Neuronal stem cell (in vitro differentiated cells): ENCODE data around the gene PRSS21.

Source experiments
- DNase-seq: peaks from one replicate; pipeline ENCODE4 v3.0.0-alpha.2; 2013; ENCODE audit warnings: low spot score
- H2AFZ ChIP-seq: one replicate; pipeline ENCODE4 v1.6.1; 2013; ENCODE audit warnings: mild to moderate bottlenecking, low read length, inconsistent platforms
- H2AK5ac ChIP-seq: 2 replicates; pipeline ENCODE4 v1.6.1; 2013; ENCODE audit warnings: low read depth, mild to moderate bottlenecking, inconsistent platforms, low read length, moderate library complexity, mixed read lengths
- H2BK120ac ChIP-seq: 2 replicates; pipeline ENCODE4 v1.6.1; 2013; ENCODE audit warnings: low read depth, mild to moderate bottlenecking, inconsistent platforms, low read length, moderate library complexity, mixed read lengths
- H2BK12ac ChIP-seq: one replicate; pipeline ENCODE4 v1.6.1; 2013; ENCODE audit warnings: low read length, inconsistent platforms
- H2BK15ac ChIP-seq: 2 replicates; pipeline ENCODE4 v1.6.1; 2013; ENCODE audit warnings: mild to moderate bottlenecking, low read length, inconsistent platforms, mixed read lengths
- H2BK5ac ChIP-seq: one replicate; pipeline ENCODE4 v1.6.1; 2013; ENCODE audit warnings: inconsistent platforms, mild to moderate bottlenecking, low read length, moderate library complexity
- H3K14ac ChIP-seq: one replicate; pipeline ENCODE4 v1.6.1; 2013; ENCODE audit warnings: low read length, inconsistent platforms
- H3K18ac ChIP-seq: 2 replicates; pipeline ENCODE4 v1.6.1; 2013; ENCODE audit warnings: low read length, inconsistent platforms
- H3K23ac ChIP-seq: 2 replicates; pipeline ENCODE4 v1.6.1; 2013; ENCODE audit warnings: low read depth, mild to moderate bottlenecking, mixed read lengths, low read length, inconsistent platforms; ENCODE audit not compliant: poor library complexity
- H3K27ac ChIP-seq: replicated peaks from 3 replicates; pipeline ENCODE4 v1.5.1; 2013; ENCODE audit warnings: low read length, inconsistent platforms
- H3K27me3 ChIP-seq, 3 experiments: 2 replicates each; pipeline ENCODE4 v1.6.1; 2013; ENCODE audit warnings: low read length in 3 of 3, mild to moderate bottlenecking in 2 of 3, inconsistent platforms in 1 of 3, low read depth in 1 of 3, mixed read lengths in 1 of 3, moderate library complexity in 1 of 3; ENCODE audit not compliant: control insufficient read depth in 3 of 3, insufficient read depth in 3 of 3
- H3K36me3 ChIP-seq, 2 donors: replicated peaks in 1 of 2; 2 replicates each; pipeline ENCODE4 v1.6.1; 2013; ENCODE audit warnings: low read length in 2 of 2; ENCODE audit not compliant: control insufficient read depth in 2 of 2, insufficient read depth in 2 of 2
- H3K4ac ChIP-seq: 2 replicates; pipeline ENCODE4 v1.6.1; 2013; ENCODE audit warnings: inconsistent platforms, mild to moderate bottlenecking, low read length, moderate library complexity
- H3K4me1 ChIP-seq, 2 donors: 1 replicate in 1 of 2; 2 replicates in 1 of 2; pipeline ENCODE4 v1.6.1; 2013; ENCODE audit warnings: low read length in 2 of 2, low read depth in 1 of 2; ENCODE audit not compliant: control insufficient read depth in 2 of 2, insufficient read depth in 1 of 2
- H3K4me2 ChIP-seq: one replicate; pipeline ENCODE4 v1.6.1; 2013; ENCODE audit warnings: mild to moderate bottlenecking, low read length, inconsistent platforms; ENCODE audit not compliant: insufficient read depth, poor library complexity, severe bottlenecking
- H3K4me3 ChIP-seq, 2 donors: 2 replicates each; pipeline ENCODE4 v1.5.1; 2013; ENCODE audit warnings: low read length in 2 of 2, mild to moderate bottlenecking in 2 of 2, inconsistent platforms in 1 of 2, moderate library complexity in 1 of 2
- H3K79me1 ChIP-seq: one replicate; pipeline ENCODE4 v1.6.1; 2013; ENCODE audit warnings: low read depth, mild to moderate bottlenecking, inconsistent platforms, low read length, moderate library complexity
- H3K9ac ChIP-seq: one replicate; pipeline ENCODE4 v1.6.1; 2013; ENCODE audit warnings: mild to moderate bottlenecking, low read depth, low read length, inconsistent platforms; ENCODE audit not compliant: poor library complexity
- H3K9me3 ChIP-seq, 2 donors: replicated peaks in 1 of 2; 2 replicates each; pipeline versions ENCODE3 to v1.6.1; 2013; ENCODE audit warnings: low read length in 2 of 2, mild to moderate bottlenecking in 2 of 2, inconsistent platforms in 1 of 2, low read depth in 1 of 2, mixed read lengths in 1 of 2, moderate library complexity in 1 of 2; ENCODE audit not compliant: control insufficient read depth in 2 of 2, insufficient read depth in 1 of 2
- H4K8ac ChIP-seq: one replicate; pipeline ENCODE4 v1.6.1; 2013; ENCODE audit warnings: low read depth, mild to moderate bottlenecking, inconsistent platforms, low read length, moderate library complexity
- H4K91ac ChIP-seq: one replicate; pipeline ENCODE4 v1.6.1; 2013; ENCODE audit warnings: low read length, low read depth, mild to moderate bottlenecking, inconsistent platforms; ENCODE audit not compliant: poor library complexity
- WGBS, 2 donors: extraction: QIAGEN DNeasy Blood & Tissue Kit; methylation state at CpG; one replicate each; pipeline ENCODE4 v1.1.7; 2013; ENCODE audit warnings: missing lambda C conversion rate in 2 of 2, mixed read lengths in 1 of 2; ENCODE audit not compliant: insufficient read length in 2 of 2, insufficient replicate concordance in 1 of 2; ENCODE audit errors: extremely low coverage in 2 of 2; 5-methylcytosine and 5-hydroxymethylcytosine counted together

Gene PRSS21

GRCh38 chr16:2833776-2834175 is 16.7 kb downstream of the PRSS21 start:
- H3K14ac ChIP-seq, result no peak overlapping the region
- H2BK12ac ChIP-seq, result no peak overlapping the region
- peaks cover 4 to 6% of the 10 kb centered on the region in 2 donors for H3K4me1 ChIP-seq
- no peak overlapping the region for H3K27ac ChIP-seq
- H2AK5ac ChIP-seq, result no peak overlapping the region
- no peak overlapping the region for H3K9ac ChIP-seq
- no peak overlapping the region for H2BK5ac ChIP-seq
- H3K18ac ChIP-seq, result no peak overlapping the region
- H3K4me3 ChIP-seq, result no peak overlapping the region
- H4K8ac ChIP-seq, result no peak overlapping the region
- no peak overlapping the region for H3K4me2 ChIP-seq
- no peak overlapping the region for H2AFZ ChIP-seq
- no peak for DNase-seq
- H3K36me3 ChIP-seq, result no peaks in the 10 kb centered on the region
- H2BK15ac ChIP-seq, result no peak overlapping the region
- H3K23ac ChIP-seq, result no peak overlapping the region
- no peak overlapping the region for H3K4ac ChIP-seq
- H4K91ac ChIP-seq, result no peak overlapping the region
- no peak overlapping the region for H2BK120ac ChIP-seq
- H3K9me3 ChIP-seq, result peaks cover 0 to 5% of the 10 kb centered on the region in 2 donors
- H3K79me1 ChIP-seq, result peaks cover 1% of the 10 kb centered on the region
- WGBS, 2 donors, result 100% methylated on average over 1 of the region's 7 CpGs
- peaks cover 0 to 22% (median 7%) of the 10 kb centered on the region in 3 experiments for H3K27me3 ChIP-seq

DNA sequence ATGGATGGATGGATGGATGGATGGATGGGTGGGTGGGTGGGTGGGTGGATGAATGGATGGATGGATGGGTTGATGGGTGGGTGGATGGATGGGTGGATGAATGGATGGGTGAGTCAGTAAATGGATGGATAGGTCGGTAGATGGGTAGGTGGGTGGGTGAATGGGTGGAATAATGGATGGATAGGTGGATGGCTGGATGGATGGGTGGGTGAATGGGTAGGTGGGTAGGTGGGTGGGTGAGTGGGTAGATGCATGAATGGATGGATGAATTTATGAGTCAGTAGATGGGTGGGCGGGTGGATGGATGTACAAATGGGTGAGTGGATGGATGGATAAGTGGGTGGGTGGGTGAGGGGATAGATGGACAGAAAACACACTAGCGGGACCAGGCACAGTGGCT is 17.9 kb downstream of the PRSS21 start:
- WGBS, 2 donors, result no CpG with 5 or more reads among the region's 3 CpGs
- no peak overlapping the region for H2BK5ac ChIP-seq
- no peak overlapping the region for H2AK5ac ChIP-seq
- no peaks in the 10 kb centered on the region for H3K36me3 ChIP-seq
- H3K9ac ChIP-seq, result no peak overlapping the region
- no peak for DNase-seq
- no peak overlapping the region for H3K18ac ChIP-seq
- H3K9me3 ChIP-seq, result peaks cover 0 to 5% of the 10 kb centered on the region in 2 donors
- no peak overlapping the region for H3K4ac ChIP-seq
- H2BK12ac ChIP-seq, result no peak overlapping the region
- H3K4me1 ChIP-seq, result peaks cover 4 to 7% of the 10 kb centered on the region in 2 donors
- peaks cover 1% of the 10 kb centered on the region for H3K79me1 ChIP-seq
- no peak overlapping the region for H3K23ac ChIP-seq
- no peak overlapping the region for H3K14ac ChIP-seq
- no peak overlapping the region for H3K4me2 ChIP-seq
- H4K8ac ChIP-seq, result no peak overlapping the region
- H2AFZ ChIP-seq, result no peak overlapping the region
- H3K27ac ChIP-seq, result no peak overlapping the region
- no peak overlapping the region for H2BK120ac ChIP-seq
- H3K4me3 ChIP-seq, result no peak overlapping the region
- H3K27me3 ChIP-seq, result peaks cover 0 to 13% (median 9%) of the 10 kb centered on the region in 3 experiments
- no peak overlapping the region for H4K91ac ChIP-seq
- H2BK15ac ChIP-seq, result no peak overlapping the region

DNA sequence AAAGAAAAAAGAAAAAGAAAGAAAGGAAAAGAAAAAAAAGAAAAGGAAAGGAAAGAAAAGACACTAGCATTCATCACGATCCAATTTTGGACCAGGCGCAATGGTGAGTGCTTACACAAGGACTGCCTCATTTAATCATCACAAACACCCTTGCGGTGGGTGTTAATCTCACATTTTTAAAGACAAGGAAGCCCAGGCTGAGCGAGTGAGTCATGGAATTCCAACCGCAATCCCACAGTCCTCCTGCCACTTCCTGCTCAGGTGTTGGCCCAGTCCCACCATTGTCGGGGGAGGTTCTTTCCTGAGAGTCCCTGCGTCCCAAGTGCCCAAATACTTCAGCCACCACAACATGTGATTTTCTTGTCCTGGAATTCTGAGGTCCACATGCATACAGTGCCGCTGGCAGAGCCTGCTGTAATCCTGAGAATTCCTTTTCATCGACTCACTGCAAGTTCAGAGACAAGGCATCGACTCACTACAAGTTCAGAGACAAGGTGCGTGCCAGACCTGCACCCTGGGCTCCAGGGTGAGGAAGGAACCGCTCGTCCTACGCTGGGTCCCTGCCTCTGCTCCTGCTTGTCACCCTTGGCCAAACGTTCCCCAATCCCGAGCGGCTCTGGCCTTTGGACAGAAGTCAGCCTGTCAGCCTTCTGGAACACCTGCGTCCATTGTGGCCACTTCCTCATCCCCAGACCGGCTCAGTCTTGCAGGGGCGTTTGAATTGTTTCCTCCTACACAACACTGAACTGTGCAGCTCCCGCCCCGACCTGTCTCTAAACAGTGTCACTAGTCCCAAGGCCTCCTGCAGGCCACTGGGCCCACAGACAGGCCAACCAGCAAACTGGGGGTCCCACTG is 18.8 kb downstream of the PRSS21 start:
- H4K91ac ChIP-seq, result no peak overlapping the region
- peaks cover 0 to 5% of the 10 kb centered on the region in 2 donors for H3K9me3 ChIP-seq
- H2AK5ac ChIP-seq, result no peak overlapping the region
- H3K27ac ChIP-seq, result no peak overlapping the region
- H4K8ac ChIP-seq, result no peak overlapping the region
- H3K18ac ChIP-seq, result peak overlapping the region; percentile 60
- H3K4me2 ChIP-seq, result no peak overlapping the region
- H2BK15ac ChIP-seq, result no peak overlapping the region
- peak overlapping the region; percentile 97 for H3K14ac ChIP-seq
- H3K4ac ChIP-seq, result no peak overlapping the region
- no peak for DNase-seq
- peaks cover 0 to 13% (median 9%) of the 10 kb centered on the region in 3 experiments for H3K27me3 ChIP-seq
- WGBS, 2 donors, result no CpG with 5 or more reads among the region's 22 CpGs
- peak overlapping the region; percentile 58 for H2BK12ac ChIP-seq
- peaks cover 4 to 7% of the 10 kb centered on the region in 2 donors for H3K4me1 ChIP-seq
- H2AFZ ChIP-seq, result peak overlapping the region; percentile 42
- H3K9ac ChIP-seq, result peak overlapping the region; percentile 34
- H2BK120ac ChIP-seq, result no peak overlapping the region
- peak overlapping the region; percentile 39 for H2BK5ac ChIP-seq
- peaks cover 1% of the 10 kb centered on the region for H3K79me1 ChIP-seq
- H3K4me3 ChIP-seq, result no peak overlapping the region
- no peaks in the 10 kb centered on the region for H3K36me3 ChIP-seq
- no peak overlapping the region for H3K23ac ChIP-seq
